HCT116 (cell line): Measurements from ENCODE around the gene ADCY2. TPM values are rescaled to one million over a fixed set of nuclear protein-coding genes. Genes with fewer than 3 reads are reported as not detected.

Source experiments
- ATAC-seq: fragments of 200-7000 bp; cut with Tn5 transposase; 2 replicates; pipeline ENCODE4 v1.9.1; 2020; ENCODE audit warnings: mild to moderate bottlenecking, moderate library complexity
- BruUV-seq: library from RNA; stranded (reverse); fragments of 400-500 nt; replicated peaks from 2 replicates; lab custom pipeline; 2021; lab: Mats Ljungman, UMichigan
- CTCF ChIA-PET: fragments of 300-600 bp; sonication (Branson Sonifier 250); formaldehyde crosslinking; loops from one replicate; lab custom pipeline; 2021; ENCODE audit warnings: antibody characterized with exemption; lab: Charles Lee
- POLR2A ChIA-PET: fragments of 300-600, 350-600 bp; sonication (Branson Sonifier 250); formaldehyde crosslinking; loops from one replicate; lab custom pipeline; 2021; ENCODE audit warnings: antibody characterized with exemption; lab: Charles Lee
- RAD21 ChIA-PET, 2 experiments: fragments of 300-600 bp; sonication (Branson Sonifier 250); formaldehyde crosslinking; loops; one replicate each; lab custom pipeline; 2023; ENCODE audit warnings: low total read pairs in 2 of 2; ENCODE audit not compliant: uncharacterized antibody in 2 of 2, unreplicated experiment in 2 of 2, low non-redundant PET in 1 of 2; lab: Charles Lee
- DNase-seq: peaks from one replicate; pipeline ENCODE4 v3.0.0-alpha.2; 2010; ENCODE audit warnings: low read depth, low spot score
- H2AFZ ChIP-seq: fragments of 200-600 bp; shearing (Covaris generic), sonication (generic); 2 replicates; pipeline ENCODE4 v1.6.1; 2017; ENCODE audit warnings: low read depth, mixed run types, mixed read lengths, antibody characterized with exemption, low read length; ENCODE audit not compliant: poor library complexity, severe bottlenecking
- H3K27ac ChIP-seq: 2 replicates; pipeline ENCODE4 v1.5.1; 2012; ENCODE audit warnings: low read depth, low read length
- H3K27me3 ChIP-seq: fragments of 200-600 bp; sonication (generic); 2 replicates; pipeline ENCODE4 v1.6.1; 2016; ENCODE audit warnings: mixed run types, low read length, mixed read lengths; ENCODE audit not compliant: insufficient read depth
- H3K36me3 ChIP-seq, 2 experiments: fragments of 200-500 bp in 1 of 2; fragments of 200-600 bp in 1 of 2; sonication (Bioruptor generic) in 1 of 2; sonication (generic) in 1 of 2; 2 replicates each; pipeline versions ENCODE4 v1.5.1 to v1.6.1; 2014 to 2016; ENCODE audit warnings: low read length in 2 of 2, inconsistent platforms in 1 of 2, mixed read lengths in 1 of 2, mixed run types in 1 of 2; ENCODE audit not compliant: insufficient read depth in 2 of 2, control insufficient read depth in 1 of 2
- H3K4me1 ChIP-seq, 2 experiments: fragments of 200-600 bp in 1 of 2; sonication (generic) in 1 of 2; 2 replicates each; pipeline versions ENCODE4 v1.5.1 to v1.6.1; 2012 to 2017; ENCODE audit warnings: low read length in 2 of 2, inconsistent platforms in 1 of 2, mild to moderate bottlenecking in 1 of 2, mixed read lengths in 1 of 2, mixed run types in 1 of 2, moderate library complexity in 1 of 2; ENCODE audit not compliant: insufficient read depth in 2 of 2, control insufficient read depth in 1 of 2
- H3K4me2 ChIP-seq: fragments of 200-600 bp; sonication (generic); 2 replicates; pipeline ENCODE4 v1.6.1; 2017; ENCODE audit warnings: mixed run types, low read length, mixed read lengths
- H3K4me3 ChIP-seq, 2 experiments: fragments of 200-600 bp in 1 of 2; sonication (generic) in 1 of 2; replicated peaks in 1 of 2; 2 replicates each; pipeline ENCODE4 v1.5.1; 2011 to 2016; ENCODE audit warnings: low read length in 2 of 2, control low read depth in 1 of 2, low read depth in 1 of 2, mild to moderate bottlenecking in 1 of 2, mixed read lengths in 1 of 2, mixed run types in 1 of 2
- H3K79me2 ChIP-seq: fragments of 200-600 bp; sonication (generic); 2 replicates; pipeline ENCODE4 v1.6.1; 2017; ENCODE audit warnings: mild to moderate bottlenecking, mixed run types, low read length, moderate library complexity, mixed read lengths; ENCODE audit not compliant: insufficient read depth
- H3K9ac ChIP-seq: fragments of 200-600 bp; sonication (generic); 2 replicates; pipeline ENCODE4 v1.6.1; 2016; ENCODE audit warnings: low read length, mixed read lengths
- H3K9me2 ChIP-seq: fragments of 200-600 bp; sonication (generic), shearing (Covaris generic); 2 replicates; pipeline ENCODE4 v1.6.1; 2017; ENCODE audit warnings: mixed run types, mild to moderate bottlenecking, moderate library complexity; ENCODE audit not compliant: insufficient read depth
- H3K9me3 ChIP-seq, 2 experiments: fragments of 200-500 bp in 1 of 2; fragments of 200-600 bp in 1 of 2; sonication (Bioruptor generic) in 1 of 2; sonication (generic) in 1 of 2; 2 replicates each; pipeline ENCODE4 v1.6.1; 2014 to 2017; ENCODE audit warnings: low read length in 2 of 2, mixed read lengths in 2 of 2, inconsistent platforms in 1 of 2, low read depth in 1 of 2, mild to moderate bottlenecking in 1 of 2, mixed run types in 1 of 2, moderate library complexity in 1 of 2; ENCODE audit not compliant: control insufficient read depth in 1 of 2, insufficient read depth in 1 of 2
- H4K20me1 ChIP-seq: fragments of 200-600 bp; sonication (generic), shearing (Covaris generic); 2 replicates; pipeline ENCODE4 v1.6.1; 2017; ENCODE audit warnings: mixed run types, mild to moderate bottlenecking, moderate library complexity; ENCODE audit not compliant: insufficient read depth
- ATF3 ChIP-seq: IDR thresholded peaks from 2 replicates; pipeline ENCODE4 v1.6.1; 2012
- EZH2 ChIP-seq: fragments of 200-600 bp; sonication (generic); IDR thresholded peaks from 2 replicates; pipeline ENCODE4 v1.6.1; 2017; ENCODE audit warnings: antibody characterized with exemption, mixed run types
- POLR2A ChIP-seq: IDR thresholded peaks from 2 replicates; pipeline ENCODE4 v1.7.0; 2011; ENCODE audit warnings: borderline replicate concordance; ENCODE audit not compliant: insufficient read depth, insufficient read length; ENCODE audit errors: extremely low read depth
- RAD21 ChIP-seq: IDR thresholded peaks from 2 replicates; pipeline ENCODE4 v1.6.1; 2012; ENCODE audit warnings: low read depth, mild to moderate bottlenecking
- SIN3A ChIP-seq: IDR thresholded peaks from 2 replicates; pipeline ENCODE4 v1.6.1; 2012; ENCODE audit warnings: low read depth
- SP1 ChIP-seq: IDR thresholded peaks from 2 replicates; pipeline ENCODE4 v1.6.1; 2012; ENCODE audit warnings: low read depth
- TCF7L2 ChIP-seq: IDR thresholded peaks from 2 replicates; pipeline ENCODE4 v1.7.0; 2011; ENCODE audit warnings: borderline replicate concordance, inconsistent platforms; ENCODE audit not compliant: insufficient read depth, insufficient read length; ENCODE audit errors: extremely low read depth
- ZFX ChIP-seq: fragments of 450-650 bp; IDR thresholded peaks from 2 replicates; pipeline ENCODE4 v1.6.1; 2017
- intact Hi-C: fragments of 100-400 bp; cut with micrococcal nuclease; formaldehyde crosslinking; loops from 2 replicates; pipeline ENCODE4 v1.10.0; 2022
- total RNA-seq: library from RNA; stranded (reverse); gene quantifications from one replicate; pipeline ENCODE4 v1.2.1, GENCODE V29; 2021; ENCODE audit not compliant: unreplicated experiment
- TF ChIP-seq, protein P1 (sequence below): IDR thresholded peaks from 2 replicates; pipeline ENCODE4 v1.6.1; 2012

The ADCY2 gene
- total RNA-seq, 1 experiment from 2014 or later = 0.15 TPM

DNA sequence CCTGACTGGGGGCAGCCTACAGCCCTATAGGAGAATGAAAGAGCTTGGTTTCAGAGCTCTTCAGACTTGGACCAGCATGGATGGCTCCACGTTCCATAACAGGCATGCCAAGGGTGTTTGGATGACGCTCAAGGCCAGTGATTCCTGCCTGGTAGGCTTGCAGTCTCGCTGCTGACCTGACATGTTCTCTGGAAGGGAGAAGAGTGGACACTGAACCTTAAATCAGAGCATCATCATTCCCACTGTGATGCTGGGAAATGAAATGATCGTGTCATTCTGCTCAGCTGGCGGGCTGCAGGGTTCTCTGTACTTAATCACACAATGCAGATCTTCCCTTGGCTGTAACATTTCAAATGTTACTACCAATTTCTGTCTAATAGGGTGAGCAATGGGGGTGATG is 398.0 kb downstream of the ADCY2 start:
- H3K9me2 ChIP-seq = no peaks in the 10 kb centered on the region
- H3K4me3 ChIP-seq = no peak overlapping the region
- DNase-seq (no peak), ATAC-seq (no peak)
- H3K9ac ChIP-seq = no peak overlapping the region
- TF ChIP-seq ZFX (no peak), TCF7L2 (no peak), EZH2 (no peak), SP1 (no peak), RAD21 (no peak), ATF3 (no peak), SIN3A (no peak)
- TF ChIP-seq, protein P1, sequence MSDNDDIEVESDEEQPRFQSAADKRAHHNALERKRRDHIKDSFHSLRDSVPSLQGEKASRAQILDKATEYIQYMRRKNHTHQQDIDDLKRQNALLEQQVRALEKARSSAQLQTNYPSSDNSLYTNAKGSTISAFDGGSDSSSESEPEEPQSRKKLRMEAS = no peak
- no peaks in the 10 kb centered on the region for H4K20me1 ChIP-seq
- ChIA-PET CTCF (no interaction called here), RAD21 (no interaction called here), POLR2A (no interaction called here)
- H3K9me3 ChIP-seq = no peaks in the 10 kb centered on the region
- no peak overlapping the region for H3K4me2 ChIP-seq
- no peaks in the 10 kb centered on the region for H3K4me1 ChIP-seq
- no peaks in the 10 kb centered on the region for H3K36me3 ChIP-seq
- H3K79me2 ChIP-seq = no peaks in the 10 kb centered on the region
- H3K27ac ChIP-seq = no peak overlapping the region
- H2AFZ ChIP-seq = no peak overlapping the region
- peaks cover 14% of the 10 kb centered on the region for H3K27me3 ChIP-seq
- intact Hi-C loops = no loop called here
- BruUV-seq = no TSS peak

- no peak overlapping the region for H3K4me2 ChIP-seq
- ATAC-seq (no peak), DNase-seq (no peak)
- no peak overlapping the region for H3K4me3 ChIP-seq
- intact Hi-C loops = no loop called here
- ChIA-PET CTCF (no interaction called here), POLR2A (no interaction called here), RAD21 (no interaction called here)
- H3K27me3 ChIP-seq = peaks cover 14% of the 10 kb centered on the region
- no peak overlapping the region for H3K27ac ChIP-seq
- BruUV-seq = no TSS peak
- no peak overlapping the region for H2AFZ ChIP-seq
- H3K79me2 ChIP-seq = no peaks in the 10 kb centered on the region
- no peaks in the 10 kb centered on the region for H3K9me3 ChIP-seq
- H3K9ac ChIP-seq = no peak overlapping the region
- no peak for TF ChIP-seq POLR2A
- no peaks in the 10 kb centered on the region for H3K9me2 ChIP-seq
- no peaks in the 10 kb centered on the region for H3K4me1 ChIP-seq
- H4K20me1 ChIP-seq = no peaks in the 10 kb centered on the region
- H3K36me3 ChIP-seq = no peaks in the 10 kb centered on the region
Observed at GRCh38 chr5:7794311-7794710, 398.4 kb downstream of the ADCY2 start.
